K562 (cell line): ENCODE results near the gene UQCC2.

Source experiments
- CTCF ChIP-seq, 3 experiments: IDR thresholded peaks in 2 of 3; conservative IDR thresholded peaks in 1 of 3; 2 replicates each; pipeline ENCODE4 v1.5.1; 2011 to 2012; ENCODE audit warnings: low read length in 3 of 3, mild to moderate bottlenecking in 3 of 3, control low read depth in 2 of 3, improper control_type of control experiment in 1 of 3, inconsistent platforms in 1 of 3, low read depth in 1 of 3, mixed read lengths in 1 of 3, moderate library complexity in 1 of 3; ENCODE audit not compliant: insufficient read depth in 2 of 3
- RAD21 ChIP-seq, 2 experiments: fragments of 250-450 bp in 1 of 2; fragments of 450-650 bp in 1 of 2; sonication (Bioruptor Pico) in 1 of 2; formaldehyde crosslinking in 1 of 2; IDR thresholded peaks in 1 of 2; conservative IDR thresholded peaks in 1 of 2; 2 replicates each; pipeline versions ENCODE4 v1.4.0 to v1.8.0; 2020 to 2022; ENCODE audit warnings: mild to moderate bottlenecking in 2 of 2, moderate library complexity in 1 of 2
- RFX7 ChIP-seq: fragments of 250-450 bp; sonication (Bioruptor Pico); IDR thresholded peaks from 2 replicates; pipeline ENCODE4 v1.5.1; 2021; ENCODE audit warnings: mild to moderate bottlenecking
- ZEB2 ChIP-seq: fragments of 450-650 bp; IDR thresholded peaks from 2 replicates; pipeline ENCODE4 v1.6.1; 2016
- TF ChIP-seq, protein P1 (sequence below): fragments of 450-650 bp; IDR thresholded peaks from 2 replicates; pipeline ENCODE4 v1.6.1; 2014; ENCODE audit warnings: low read depth, mild to moderate bottlenecking, moderate library complexity, borderline replicate concordance

GRCh38 chr6:33651403-33651802, 60.1 kb downstream of the UQCC2 start:
- TF ChIP-seq ZEB2 (no peak), RFX7 (CRISPR knock-in tag) (no peak), CTCF (IDR thresholded peaks at IDR 0.05 in 2 of 3, conservative IDR thresholded peaks at IDR 0.05 in 1 of 3; ENCODE audit: insufficient read depth in 2 of 3, low read depth in 1 of 3, low read length in 3 of 3) (no peak), RAD21 (CRISPR knock-in tag; conservative IDR thresholded peaks at IDR 0.05 in 1 of 2, IDR thresholded peaks at IDR 0.05 in 1 of 2) (no peak)
- TF ChIP-seq, protein P1, sequence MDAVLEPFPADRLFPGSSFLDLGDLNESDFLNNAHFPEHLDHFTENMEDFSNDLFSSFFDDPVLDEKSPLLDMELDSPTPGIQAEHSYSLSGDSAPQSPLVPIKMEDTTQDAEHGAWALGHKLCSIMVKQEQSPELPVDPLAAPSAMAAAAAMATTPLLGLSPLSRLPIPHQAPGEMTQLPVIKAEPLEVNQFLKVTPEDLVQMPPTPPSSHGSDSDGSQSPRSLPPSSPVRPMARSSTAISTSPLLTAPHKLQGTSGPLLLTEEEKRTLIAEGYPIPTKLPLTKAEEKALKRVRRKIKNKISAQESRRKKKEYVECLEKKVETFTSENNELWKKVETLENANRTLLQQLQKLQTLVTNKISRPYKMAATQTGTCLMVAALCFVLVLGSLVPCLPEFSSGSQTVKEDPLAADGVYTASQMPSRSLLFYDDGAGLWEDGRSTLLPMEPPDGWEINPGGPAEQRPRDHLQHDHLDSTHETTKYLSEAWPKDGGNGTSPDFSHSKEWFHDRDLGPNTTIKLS, result no peak
